Measurements from ENCODE around the gene MRGPRE.

The MRGPRE gene

GRCh38 chr11:3201677-3202181, 30.5 kb downstream of the MRGPRE start:
- no peak overlapping the region for H3K27ac ChIP-seq
- no peak for TF ChIP-seq CTCF (conservative IDR thresholded peaks at IDR 0.05; ENCODE audit: low read depth, low read length)
- H2AFZ ChIP-seq (ENCODE audit: low read depth): no peak overlapping the region
- H3K36me3 ChIP-seq (ENCODE audit: insufficient read depth): no peaks in the 10 kb centered on the region
- H3K4me2 ChIP-seq: no peak overlapping the region
- H4K20me1 ChIP-seq (ENCODE audit: insufficient read depth): no peaks in the 10 kb centered on the region
- no peak overlapping the region for H3K9ac ChIP-seq
- peaks cover 8% of the 10 kb centered on the region for H3K4me1 ChIP-seq (ENCODE audit: low read depth, poor library complexity, severe bottlenecking)
- H3K79me2 ChIP-seq (ENCODE audit: insufficient read depth, low read depth): no peaks in the 10 kb centered on the region
- peaks cover 69% of the 10 kb centered on the region for H3K27me3 ChIP-seq (ENCODE audit: insufficient read depth, low read depth)
- no peak overlapping the region for H3K4me3 ChIP-seq (IDR thresholded peaks at IDR 0.05; ENCODE audit: insufficient read depth, low read depth, low read length)

GRCh38 chr11:3201112-3201581, 31.1 kb downstream of the MRGPRE start:
- H3K4me1 ChIP-seq (ENCODE audit: low read depth, poor library complexity, severe bottlenecking): peaks cover 8% of the 10 kb centered on the region
- H3K4me3 ChIP-seq (IDR thresholded peaks at IDR 0.05; ENCODE audit: insufficient read depth, low read depth, low read length): no peak overlapping the region
- no peaks in the 10 kb centered on the region for H3K36me3 ChIP-seq (ENCODE audit: insufficient read depth)
- H3K9ac ChIP-seq: no peak overlapping the region
- no peak overlapping the region for H3K27ac ChIP-seq
- H3K27me3 ChIP-seq (ENCODE audit: insufficient read depth, low read depth): peaks cover 73% of the 10 kb centered on the region
- H4K20me1 ChIP-seq (ENCODE audit: insufficient read depth): no peaks in the 10 kb centered on the region
- no peak overlapping the region for H2AFZ ChIP-seq (ENCODE audit: low read depth)
- no peak overlapping the region for H3K4me2 ChIP-seq
- H3K79me2 ChIP-seq (ENCODE audit: insufficient read depth, low read depth): no peaks in the 10 kb centered on the region
- TF ChIP-seq CTCF (conservative IDR thresholded peaks at IDR 0.05; ENCODE audit: low read depth, low read length): no peak

GRCh38 chr11:3200388-3201111, 31.7 kb downstream of the MRGPRE start:
- no peaks in the 10 kb centered on the region for H3K36me3 ChIP-seq (ENCODE audit: insufficient read depth)
- H2AFZ ChIP-seq (ENCODE audit: low read depth): no peak overlapping the region
- H3K4me2 ChIP-seq: no peak overlapping the region
- H3K4me3 ChIP-seq (IDR thresholded peaks at IDR 0.05; ENCODE audit: insufficient read depth, low read depth, low read length): no peak overlapping the region
- peaks cover 78% of the 10 kb centered on the region for H3K27me3 ChIP-seq (ENCODE audit: insufficient read depth, low read depth)
- H3K27ac ChIP-seq: no peak overlapping the region
- H4K20me1 ChIP-seq (ENCODE audit: insufficient read depth): no peaks in the 10 kb centered on the region
- TF ChIP-seq CTCF (conservative IDR thresholded peaks at IDR 0.05; ENCODE audit: low read depth, low read length): no peak
- H3K79me2 ChIP-seq (ENCODE audit: insufficient read depth, low read depth): no peaks in the 10 kb centered on the region
- peaks cover 5% of the 10 kb centered on the region for H3K4me1 ChIP-seq (ENCODE audit: low read depth, poor library complexity, severe bottlenecking)
- no peak overlapping the region for H3K9ac ChIP-seq

- Histone ChIP-seq H3K4me1 (ENCODE audit: low read depth, poor library complexity, severe bottlenecking) (no peaks in the 10 kb centered on the region), H3K4me3 (IDR thresholded peaks at IDR 0.05; ENCODE audit: insufficient read depth, low read depth, low read length) (no peak overlapping the region), H4K20me1 (ENCODE audit: insufficient read depth) (no peaks in the 10 kb centered on the region), H3K4me2 (no peak overlapping the region), H3K36me3 (ENCODE audit: insufficient read depth) (no peaks in the 10 kb centered on the region), H3K79me2 (ENCODE audit: insufficient read depth, low read depth) (no peaks in the 10 kb centered on the region), H2AFZ (ENCODE audit: low read depth) (no peak overlapping the region), H3K27me3 (ENCODE audit: insufficient read depth, low read depth) (peaks cover 74% of the 10 kb centered on the region), H3K27ac (no peak overlapping the region), H3K9ac (no peak overlapping the region)
- TF ChIP-seq CTCF (conservative IDR thresholded peaks at IDR 0.05; ENCODE audit: low read depth, low read length): no peak
Observed at GRCh38 chr11:3199537-3200295, 32.5 kb downstream of the MRGPRE start.

All from KMS-11 (cell line).